Measurements from ENCODE around the gene RSRC2. TPM values are rescaled to one million over a fixed set of nuclear protein-coding genes. Genes with fewer than 3 reads are reported as not detected.

The RSRC2 gene
- total RNA-seq, 1 donor from 2014 or later, result 19.0 TPM

Other genes with a start within 250 kb of the RSRC2 start
- gene CLIP1, start 104.3 kb downstream of the RSRC2 start, total RNA-seq, result 22.6 and 28.7 TPM in 2 replicates
- 10.1 and 12.8 TPM in 2 replicates for gene ZCCHC8, start 26.0 kb downstream of the RSRC2 start, total RNA-seq
- 16.6 and 21.7 TPM in 2 replicates for gene KNTC1, start 313 bp upstream of the RSRC2 start, total RNA-seq
- gene HCAR2, start 176.4 kb upstream of the RSRC2 start, total RNA-seq, result not detected in 2 replicates
- not detected in 2 replicates for gene HCAR3, start 189.9 kb upstream of the RSRC2 start, total RNA-seq
- 0.13 TPM in 1 of 2 replicates, not detected in the other for gene HCAR1, start 203.9 kb upstream of the RSRC2 start, total RNA-seq
- gene DENR, start 225.9 kb upstream of the RSRC2 start, total RNA-seq, result 23.8 and 30.7 TPM in 2 replicates
- gene CCDC62, start 247.6 kb upstream of the RSRC2 start, total RNA-seq, result 0.13 and 0.25 TPM in 2 replicates